ENCODE data around the gene RAB20.
"Not testable (repeated sequence)": the region's sequence is repeated elsewhere in the genome, so short reads cannot be mapped to it uniquely, and the experiment has no call there.

The RAB20 gene

GRCh38 chr13:110575322-110576069 lies 14.0 kb upstream of the RAB20 start:
- DNase-seq (ENCODE audit: low read depth in 3 of 3): no peak

GRCh38 chr13:110574161-110574560 lies 12.6 kb upstream of the RAB20 start:
- no peak for DNase-seq (ENCODE audit: low read depth in 3 of 3)

- DNase-seq (ENCODE audit: low read depth in 3 of 3): no peak
These were observed 11.2 kb upstream of the RAB20 start for GRCh38 chr13:110572778-110573118.

- DNase-seq (ENCODE audit: low read depth in 3 of 3): no peak
These were observed 10.6 kb upstream of the RAB20 start for GRCh38 chr13:110571896-110572777.

GRCh38 chr13:110570886-110571285 lies 9.4 kb upstream of the RAB20 start:
- DNase-seq (ENCODE audit: low read depth in 3 of 3): no peak

GRCh38 chr13:110569962-110570361 lies 8.4 kb upstream of the RAB20 start:
- not testable (repeated sequence) for DNase-seq (ENCODE audit: low read depth in 3 of 3)

- DNase-seq (ENCODE audit: low read depth in 3 of 3): no peak
These were observed 7.1 kb upstream of the RAB20 start for GRCh38 chr13:110568612-110569011.

GRCh38 chr13:110566171-110566570 lies 4.6 kb upstream of the RAB20 start:
- DNase-seq (ENCODE audit: low read depth in 3 of 3): no peak

- no peak for DNase-seq (ENCODE audit: low read depth in 3 of 3)
These were observed 3.8 kb upstream of the RAB20 start for GRCh38 chr13:110565296-110565695.

- no peak for DNase-seq (ENCODE audit: low read depth in 3 of 3)
These were observed 3.0 kb upstream of the RAB20 start for GRCh38 chr13:110564472-110564985.

GRCh38 chr13:110563463-110563774 lies 1.9 kb upstream of the RAB20 start:
- DNase-seq (ENCODE audit: low read depth in 3 of 3): no peak

- no peak for DNase-seq (ENCODE audit: low read depth in 3 of 3)
These were observed 1.4 kb upstream of the RAB20 start for GRCh38 chr13:110562696-110563462.

- DNase-seq (ENCODE audit: low read depth in 3 of 3): no peak
These were observed 595 bp upstream of the RAB20 start for GRCh38 chr13:110562036-110562597.

- no peak for DNase-seq (ENCODE audit: low read depth in 3 of 3)
These were observed 750 bp downstream of the RAB20 start for GRCh38 chr13:110560601-110561343.

- no peak for DNase-seq (ENCODE audit: low read depth in 3 of 3)
These were observed 1.5 kb downstream of the RAB20 start for GRCh38 chr13:110559986-110560385.

GRCh38 chr13:110559429-110559943 lies 2.0 kb downstream of the RAB20 start:
- DNase-seq (ENCODE audit: low read depth in 3 of 3): no peak

- no peak for DNase-seq (ENCODE audit: low read depth in 3 of 3)
These were observed 3.8 kb downstream of the RAB20 start for GRCh38 chr13:110557610-110558305.

- no peak for DNase-seq (ENCODE audit: low read depth in 3 of 3)
These were observed 4.4 kb downstream of the RAB20 start for GRCh38 chr13:110557082-110557481.

GRCh38 chr13:110556224-110556606 lies 5.3 kb downstream of the RAB20 start:
- no peak for DNase-seq (ENCODE audit: low read depth in 3 of 3)

- DNase-seq (ENCODE audit: low read depth in 3 of 3): no peak
These were observed 5.8 kb downstream of the RAB20 start for GRCh38 chr13:110555601-110556223.
